K562 (cell line): ENCODE data around the gene MACF1. TPM values are rescaled to one million over a fixed set of nuclear protein-coding genes. Genes with fewer than 3 reads are reported as not detected.
A peak's percentile ranks its signal among the peaks of the same experiment; 100 is the strongest.

Experiments used
- CCNT2 ChIP-seq: IDR thresholded peaks from 2 replicates; pipeline ENCODE4 v1.6.1; 2011; ENCODE audit warnings: borderline replicate concordance, low read depth, mild to moderate bottlenecking, moderate library complexity, mixed read lengths, low read length; ENCODE audit not compliant: insufficient read length; ENCODE audit errors: extremely low read depth
- EHMT2 ChIP-seq: fragments of 450-650 bp; IDR thresholded peaks from 2 replicates; pipeline ENCODE4 v1.6.1; 2018; ENCODE audit warnings: antibody characterized with exemption
- FOXA3 ChIP-seq, 2 experiments: fragments of 450-650 bp in 1 of 2; sonication (generic) in 1 of 2; formaldehyde crosslinking; IDR thresholded peaks in 1 of 2; conservative IDR thresholded peaks in 1 of 2; 2 replicates each; pipeline versions ENCODE4 v1.4.0 to v1.8.0; 2020 to 2022; ENCODE audit warnings: mild to moderate bottlenecking in 2 of 2, missing genetic modification reagents in 1 of 2
- GABPA ChIP-seq: fragments of 200-800 bp; sonication (Bioruptor generic); conservative IDR thresholded peaks from 2 replicates; pipeline ENCODE4 v1.6.1; 2016; ENCODE audit warnings: low read depth, missing genetic modification characterization, missing compliant biosample characterization
- HDAC1 ChIP-seq, 2 experiments: fragments of 450-650 bp; IDR thresholded peaks; 2 replicates each; pipeline ENCODE4 v1.6.1; 2016 to 2017; ENCODE audit warnings: inconsistent platforms in 1 of 2, mild to moderate bottlenecking in 1 of 2, moderate library complexity in 1 of 2
- MED1 ChIP-seq: sonication (generic); formaldehyde crosslinking; IDR thresholded peaks from 2 replicates; pipeline ENCODE4 v1.8.1; 2023; ENCODE audit warnings: missing genetic modification reagents, borderline replicate concordance
- NR2F6 ChIP-seq: fragments of 450-650 bp; formaldehyde crosslinking; IDR thresholded peaks from 2 replicates; pipeline ENCODE4 v1.4.0; 2020; ENCODE audit warnings: mild to moderate bottlenecking
- NRF1 ChIP-seq, 2 experiments: fragments of 450-650 bp; IDR thresholded peaks in 1 of 2; conservative IDR thresholded peaks in 1 of 2; 2 replicates each; pipeline ENCODE4 v1.6.1; 2014; ENCODE audit warnings: mild to moderate bottlenecking in 2 of 2
- POLR2A ChIP-seq: fragments of 450-650 bp; conservative IDR thresholded peaks from 2 replicates; pipeline ENCODE4 v1.6.1; 2016
- TEAD1 ChIP-seq, 2 experiments: fragments of 450-650 bp in 1 of 2; sonication (generic) in 1 of 2; formaldehyde crosslinking; IDR thresholded peaks; 2 replicates each; pipeline versions ENCODE4 v1.4.0 to v1.8.0; 2020 to 2022; ENCODE audit warnings: mild to moderate bottlenecking in 2 of 2, missing genetic modification reagents in 1 of 2
- YY1 ChIP-seq, 3 experiments: IDR thresholded peaks; 2 replicates each; pipeline ENCODE4 v1.6.1; 2011; ENCODE audit warnings: low read length in 2 of 3, mild to moderate bottlenecking in 2 of 3, moderate library complexity in 2 of 3, borderline replicate concordance in 1 of 3, control low read depth in 1 of 3, low read depth in 1 of 3; ENCODE audit not compliant: insufficient read depth in 3 of 3, insufficient replicate concordance in 2 of 3, control insufficient read depth in 1 of 3, insufficient read length in 1 of 3; ENCODE audit errors: extremely low read depth in 1 of 3
- ZNF764 ChIP-seq: fragments of 250-450 bp; sonication (Bioruptor Pico); IDR thresholded peaks from 2 replicates; pipeline ENCODE4 v1.4.0; 2020; ENCODE audit warnings: low read depth, mild to moderate bottlenecking, moderate library complexity
- polyA plus RNA-seq, 8 experiments: library from polyadenylated mRNA; depleted of rRNA in 4 of 8; stranded (reverse) in 5 of 8; unstranded in 3 of 8; fragments of >200 nt; fragmentation: Nextera tagmentation in 2 of 8; fragmentation: Illumina TruSeq in 1 of 8; extraction: Ambion mirVana in 2 of 8; extraction: Trizol in 1 of 8; gene quantifications; 2 replicates each; pipeline versions ENCODE4 v1.2.1 to v1.2.3, GENCODE V29; 2011 to 2014; ENCODE audit warnings: inconsistent platforms in 1 of 8, missing spikeins in 1 of 8
- total RNA-seq, 7 experiments: library from RNA; depleted of rRNA in 6 of 7; stranded (reverse); fragments of >200 nt in 6 of 7; fragmentation: Illumina TruSeq in 2 of 7; extraction: Trizol in 2 of 7; gene quantifications; 2 replicates each; pipeline versions ENCODE4 v1.2.1 to v1.2.3, GENCODE V29; 2011 to 2021; ENCODE audit warnings: low replicate concordance in 1 of 7
- TF ChIP-seq, protein P1 (sequence below): fragments of 250-450 bp; sonication (Bioruptor Pico); IDR thresholded peaks from 2 replicates; pipeline ENCODE4 v1.8.0; 2022; ENCODE audit warnings: moderate library complexity, mild to moderate bottlenecking, inconsistent platforms

Gene MACF1
- total and polyA plus RNA-seq, 9 of the 15 experiments (the other 6 are each of a cell fraction or from before 2014, with no cell fraction given): 13.2 to 232 (median 112) TPM

DNA sequence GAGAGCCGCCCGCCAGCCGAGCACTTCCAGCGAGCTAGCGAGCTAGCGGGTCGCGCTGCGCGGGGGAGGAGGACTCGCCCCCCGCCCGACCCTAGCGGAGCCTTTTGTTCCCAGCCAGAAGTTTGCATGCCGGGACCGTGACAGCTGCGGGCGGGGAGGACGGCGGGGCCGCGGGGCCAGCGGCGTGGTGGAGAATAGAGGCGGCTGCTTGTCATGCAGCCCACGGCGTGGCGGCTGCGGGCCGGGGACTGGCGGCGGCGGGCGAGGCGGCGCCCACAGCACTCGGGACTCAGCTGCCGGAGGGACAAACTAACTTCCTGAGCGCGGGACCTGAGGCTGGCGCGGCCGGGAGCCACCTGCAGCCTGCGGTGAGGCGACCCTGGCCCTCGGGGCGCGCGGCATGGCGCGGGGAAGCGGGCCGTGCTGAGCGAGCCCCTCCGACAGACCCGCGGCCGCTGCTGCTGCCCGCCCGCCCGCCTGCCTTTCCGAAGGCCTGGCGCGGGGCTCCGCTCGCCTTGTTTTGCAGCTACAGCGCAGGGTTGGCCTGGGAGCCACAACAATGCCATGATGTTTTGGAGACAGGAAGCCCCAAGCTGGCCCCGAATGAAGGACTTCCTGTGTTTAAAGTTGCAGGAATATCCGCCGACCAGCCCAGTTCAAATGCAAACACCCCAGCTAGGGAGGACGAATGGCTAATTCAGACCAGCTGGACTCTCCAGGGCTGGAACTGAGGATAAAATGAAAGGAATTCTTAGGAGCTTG, 204.7 kb downstream of the MACF1 start (continued):
- TF ChIP-seq, protein P1, sequence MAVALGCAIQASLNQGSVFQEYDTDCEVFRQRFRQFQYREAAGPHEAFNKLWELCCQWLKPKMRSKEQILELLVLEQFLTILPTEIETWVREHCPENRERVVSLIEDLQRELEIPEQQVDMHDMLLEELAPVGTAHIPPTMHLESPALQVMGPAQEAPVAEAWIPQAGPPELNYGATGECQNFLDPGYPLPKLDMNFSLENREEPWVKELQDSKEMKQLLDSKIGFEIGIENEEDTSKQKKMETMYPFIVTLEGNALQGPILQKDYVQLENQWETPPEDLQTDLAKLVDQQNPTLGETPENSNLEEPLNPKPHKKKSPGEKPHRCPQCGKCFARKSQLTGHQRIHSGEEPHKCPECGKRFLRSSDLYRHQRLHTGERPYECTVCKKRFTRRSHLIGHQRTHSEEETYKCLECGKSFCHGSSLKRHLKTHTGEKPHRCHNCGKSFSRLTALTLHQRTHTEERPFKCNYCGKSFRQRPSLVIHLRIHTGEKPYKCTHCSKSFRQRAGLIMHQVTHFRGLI (CRISPR knock-in tag): no peak
- TF ChIP-seq CCNT2 (peak; percentile 21), POLR2A (peak; percentile 67), GABPA (tag) (peak; percentile 70), HDAC1 (IDR thresholded peaks at IDR 0.05) (peak; percentile 25 to 73; a peak in 1 of 4 replicates), MED1 (CRISPR knock-in tag) (no peak), FOXA3 (CRISPR knock-in tag; conservative IDR thresholded peaks at IDR 0.05 in 1 of 2, IDR thresholded peaks at IDR 0.05 in 1 of 2) (no peak), NR2F6 (CRISPR knock-in tag) (no peak), TEAD1 (CRISPR knock-in tag; IDR thresholded peaks at IDR 0.05) (no peak), ZNF764 (CRISPR knock-in tag) (no peak), EHMT2 (no peak), NRF1 (conservative IDR thresholded peaks at IDR 0.05 in 1 of 2, IDR thresholded peaks at IDR 0.05 in 1 of 2) (peak; percentile 10 to 39; a peak in 1 of 4 replicates), YY1 (IDR thresholded peaks at IDR 0.05; ENCODE audit: borderline replicate concordance in 1 of 3, control insufficient read depth in 1 of 3, extremely low read depth in 1 of 3, insufficient read depth in 3 of 3, insufficient read length in 1 of 3, insufficient replicate concordance in 2 of 3, low read depth in 1 of 3, low read length in 2 of 3) (peak in 1 of 3 experiments; percentile 34)
